ENCODE measurements around the gene SLC39A11.
"Not testable (repeated sequence)": the region's sequence is repeated elsewhere in the genome, so short reads cannot be mapped to it uniquely, and the experiment has no call there.

Gene SLC39A11

GRCh38 chr17:72654706-72655105, 437.8 kb downstream of the SLC39A11 start:
- DNase-seq (ENCODE audit: low spot score), result no peak

GRCh38 chr17:72651988-72652387, 440.5 kb downstream of the SLC39A11 start:
- DNase-seq (ENCODE audit: low spot score), result no peak

GRCh38 chr17:72648702-72649101, 443.8 kb downstream of the SLC39A11 start:
- DNase-seq (ENCODE audit: low spot score), result no peak

DNA sequence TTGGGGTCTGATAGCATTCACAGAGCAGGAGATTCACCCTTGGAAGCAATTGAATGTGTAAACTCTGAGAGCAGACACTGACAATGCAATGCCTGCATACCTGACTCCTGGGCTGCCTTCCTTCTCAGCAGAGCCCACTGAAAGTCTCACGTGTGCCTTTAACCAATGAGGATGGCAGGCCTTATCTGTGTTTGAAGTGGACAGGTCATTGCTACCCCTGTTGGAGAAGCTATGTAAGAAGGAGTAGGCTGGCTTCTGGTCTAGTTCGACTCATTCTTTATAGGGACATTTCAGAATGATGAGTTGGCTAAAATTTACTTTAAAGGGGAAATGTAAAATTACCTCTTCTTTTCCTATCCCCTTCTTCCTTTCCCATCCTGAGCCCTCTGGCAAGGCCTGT, 446.3 kb downstream of the SLC39A11 start:
- DNase-seq (ENCODE audit: low spot score), result no peak

DNA sequence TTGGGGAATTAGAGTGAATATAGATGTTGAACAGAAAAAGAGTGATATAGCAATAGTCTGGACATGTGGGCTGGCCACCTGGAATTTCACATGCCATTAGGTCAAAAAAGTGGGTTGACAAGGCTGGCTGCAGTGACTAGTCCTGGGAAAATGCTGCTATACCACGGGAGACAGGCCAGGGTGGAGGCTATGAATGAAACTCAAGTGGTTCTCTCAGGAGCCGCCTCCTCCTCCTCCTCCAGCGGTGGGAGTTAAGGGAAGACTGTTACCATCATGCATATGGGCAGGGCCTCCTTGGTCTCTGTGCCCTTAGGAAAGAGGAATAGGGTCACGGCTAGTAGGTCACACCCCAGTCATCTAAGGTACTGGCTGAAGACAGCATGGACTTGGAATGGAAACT, 448.0 kb downstream of the SLC39A11 start:
- no peak for DNase-seq (ENCODE audit: low spot score)

- no peak for DNase-seq (ENCODE audit: low spot score)
Observed at GRCh38 chr17:72643575-72644216, 448.8 kb downstream of the SLC39A11 start.

GRCh38 chr17:72642720-72643119, 449.8 kb downstream of the SLC39A11 start:
- no peak for DNase-seq (ENCODE audit: low spot score)

DNA sequence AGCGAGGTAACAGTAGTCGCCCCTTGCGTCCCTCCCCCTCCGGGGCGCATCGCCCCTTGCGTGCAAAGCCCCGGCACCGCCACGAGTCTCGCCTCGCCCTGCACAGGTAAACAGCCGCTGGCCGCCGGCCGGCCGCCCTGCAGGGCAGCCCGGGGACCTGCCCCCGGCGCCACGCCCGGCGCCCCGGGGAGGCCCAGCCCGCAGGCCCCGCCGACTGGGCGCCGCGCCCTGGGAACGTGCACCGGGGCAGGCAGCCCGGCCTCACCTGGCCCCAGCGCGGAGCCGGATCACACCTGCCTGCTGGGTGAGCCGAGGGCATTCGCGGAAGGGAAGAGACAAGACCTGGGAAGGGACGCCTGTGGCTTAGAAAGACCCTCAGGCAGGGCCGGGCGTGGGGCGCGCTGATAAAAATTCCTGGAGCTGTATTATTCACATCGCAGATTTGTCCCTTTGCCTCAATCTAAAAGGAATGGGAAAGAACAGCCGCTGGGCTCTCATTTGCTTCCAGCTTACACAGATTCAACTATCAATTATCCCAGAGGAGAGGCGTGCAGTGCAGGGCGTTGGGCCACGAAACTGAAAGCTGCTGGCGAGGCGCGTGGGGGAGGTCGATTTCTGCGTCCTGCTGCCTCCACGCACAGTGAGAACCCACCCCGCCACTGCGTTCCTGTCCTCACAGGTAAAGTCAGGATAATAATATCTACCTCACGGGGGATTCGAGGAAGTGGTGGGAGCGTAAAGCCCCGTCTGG, 451.9 kb downstream of the SLC39A11 start:
- DNase-seq (ENCODE audit: low spot score), result no peak

- no peak for DNase-seq (ENCODE audit: low spot score)
Observed at GRCh38 chr17:72639711-72640110, 452.8 kb downstream of the SLC39A11 start.

DNA sequence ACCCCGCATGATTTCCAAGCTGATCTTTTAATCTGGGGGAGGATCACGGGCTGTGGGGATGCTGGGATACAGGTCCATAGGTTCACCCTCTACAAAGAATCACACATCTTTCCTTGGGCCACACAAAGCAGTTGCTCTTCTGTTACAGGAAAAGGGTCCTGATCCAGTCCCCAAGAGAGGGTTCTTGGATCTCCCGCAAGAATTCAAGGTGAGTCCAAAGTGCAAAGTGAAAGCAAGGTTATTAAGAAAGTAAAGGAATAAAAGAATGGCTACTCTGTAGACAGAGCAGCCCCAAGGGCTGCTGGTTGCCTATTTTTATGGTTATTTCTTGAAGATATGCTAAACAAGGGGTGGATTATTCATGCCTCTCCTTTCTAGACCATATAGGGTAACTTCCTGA, 453.6 kb downstream of the SLC39A11 start:
- DNase-seq (ENCODE audit: low spot score), result not testable (repeated sequence)

DNA sequence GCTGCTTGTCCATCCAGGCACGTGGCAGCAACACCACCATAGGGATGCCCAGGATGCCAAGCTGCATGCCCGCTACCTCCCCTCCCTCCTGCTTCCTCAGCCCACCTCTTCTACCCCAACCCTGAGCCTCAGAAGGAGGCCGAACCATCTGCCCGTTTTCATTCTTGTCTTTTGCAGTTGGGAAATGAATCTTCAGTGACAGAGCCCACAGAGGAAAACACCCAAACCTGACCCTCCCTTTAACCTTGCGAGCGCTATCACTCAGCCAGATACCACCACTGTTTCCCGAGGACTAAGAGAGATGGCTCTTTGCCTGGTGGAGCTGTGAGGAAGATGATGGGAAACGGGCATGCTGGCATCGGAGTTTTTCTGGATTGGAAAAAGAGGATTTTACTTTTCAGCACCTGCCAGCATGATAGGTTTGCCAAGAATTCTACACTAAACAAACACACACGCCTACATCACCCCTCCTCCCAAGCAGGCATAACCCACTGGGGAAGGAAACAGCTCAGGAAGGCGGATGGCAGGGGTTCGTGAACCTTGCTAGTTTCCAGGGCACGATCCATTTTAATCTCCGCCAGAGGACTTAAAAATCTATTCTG, 457.4 kb downstream of the SLC39A11 start:
- DNase-seq (ENCODE audit: low spot score), result no peak

DNA sequence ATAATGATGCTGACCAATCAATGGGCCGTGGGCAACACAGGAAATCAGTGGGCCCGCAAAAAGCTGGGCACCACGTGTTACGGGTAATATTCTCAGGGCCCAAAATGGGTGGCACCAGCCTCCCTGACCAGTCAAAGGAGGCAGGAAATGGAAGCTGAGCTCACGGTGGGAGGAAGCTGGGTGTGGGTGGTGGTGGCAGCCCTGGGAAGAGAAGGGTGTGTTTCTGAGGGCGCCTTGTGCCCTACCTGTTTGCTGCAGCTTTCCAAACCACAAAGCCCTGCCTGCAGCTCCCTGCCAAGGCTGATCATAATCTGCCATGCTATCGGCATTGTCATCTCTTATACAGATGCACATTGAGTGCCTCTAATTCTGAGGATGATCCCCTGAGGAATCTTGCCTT, 457.9 kb downstream of the SLC39A11 start:
- DNase-seq (ENCODE audit: low spot score), result no peak

DNA sequence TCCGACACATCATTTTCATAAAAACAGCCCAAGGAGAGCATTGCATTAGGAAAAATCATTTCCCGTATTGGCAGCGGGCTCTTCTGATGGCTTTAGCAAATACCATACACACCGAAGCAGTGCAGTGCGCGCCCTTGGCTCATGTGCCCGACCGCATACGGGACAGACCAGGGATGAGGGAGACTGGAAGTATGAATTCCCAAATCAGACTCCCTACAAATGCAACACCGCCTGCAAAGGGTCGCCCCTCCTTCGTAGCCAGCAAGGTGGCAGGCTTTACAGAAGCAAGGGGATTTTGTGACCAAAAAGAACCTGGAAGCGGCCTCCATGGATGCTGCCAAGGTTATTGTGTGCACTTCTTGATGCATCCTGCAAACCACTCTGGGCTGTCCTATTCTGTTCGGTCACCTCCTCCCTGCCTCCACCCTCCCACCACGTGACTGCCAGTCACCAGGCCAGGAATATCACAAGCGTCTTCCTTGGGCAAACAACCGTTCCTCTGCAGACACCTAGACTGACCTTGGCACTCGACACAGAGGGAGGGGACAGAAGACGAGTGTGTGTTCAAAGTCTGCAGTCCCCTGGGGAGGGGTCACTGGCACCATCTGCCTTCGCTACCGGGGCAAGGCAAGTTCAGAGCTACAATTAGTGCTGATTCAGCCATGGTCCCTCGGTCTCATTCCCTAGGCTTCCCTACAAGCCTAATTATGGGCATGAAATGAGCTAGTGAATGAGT, 460.4 kb downstream of the SLC39A11 start:
- DNase-seq (ENCODE audit: low spot score), result no peak

GRCh38 chr17:72631568-72631948, 460.9 kb downstream of the SLC39A11 start:
- DNase-seq (ENCODE audit: low spot score), result no peak

GRCh38 chr17:72624652-72625051, 467.8 kb downstream of the SLC39A11 start:
- DNase-seq (ENCODE audit: low spot score), result no peak

DNA sequence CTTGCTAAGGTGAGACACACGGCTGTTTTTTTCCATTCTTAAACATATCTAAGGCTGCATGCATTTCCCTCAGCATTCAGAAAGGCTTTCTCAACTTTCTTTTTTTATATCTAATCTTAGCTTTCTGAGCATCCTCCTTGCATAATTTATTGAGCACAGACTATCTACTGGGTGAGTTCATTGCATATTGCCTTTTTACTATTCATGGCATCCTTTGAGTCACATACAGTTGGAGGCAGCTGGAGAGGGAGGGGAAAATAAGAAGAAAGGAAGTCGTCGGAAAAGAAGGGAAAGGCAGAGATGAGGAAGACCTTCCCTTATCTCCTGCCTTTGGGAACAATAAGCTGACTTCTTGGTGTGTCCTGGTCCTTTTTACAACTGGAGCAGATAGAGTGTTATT, 468.3 kb downstream of the SLC39A11 start:
- no peak for DNase-seq (ENCODE audit: low spot score)

GRCh38 chr17:72622661-72623433, 469.6 kb downstream of the SLC39A11 start:
- no peak for DNase-seq (ENCODE audit: low spot score)

DNA sequence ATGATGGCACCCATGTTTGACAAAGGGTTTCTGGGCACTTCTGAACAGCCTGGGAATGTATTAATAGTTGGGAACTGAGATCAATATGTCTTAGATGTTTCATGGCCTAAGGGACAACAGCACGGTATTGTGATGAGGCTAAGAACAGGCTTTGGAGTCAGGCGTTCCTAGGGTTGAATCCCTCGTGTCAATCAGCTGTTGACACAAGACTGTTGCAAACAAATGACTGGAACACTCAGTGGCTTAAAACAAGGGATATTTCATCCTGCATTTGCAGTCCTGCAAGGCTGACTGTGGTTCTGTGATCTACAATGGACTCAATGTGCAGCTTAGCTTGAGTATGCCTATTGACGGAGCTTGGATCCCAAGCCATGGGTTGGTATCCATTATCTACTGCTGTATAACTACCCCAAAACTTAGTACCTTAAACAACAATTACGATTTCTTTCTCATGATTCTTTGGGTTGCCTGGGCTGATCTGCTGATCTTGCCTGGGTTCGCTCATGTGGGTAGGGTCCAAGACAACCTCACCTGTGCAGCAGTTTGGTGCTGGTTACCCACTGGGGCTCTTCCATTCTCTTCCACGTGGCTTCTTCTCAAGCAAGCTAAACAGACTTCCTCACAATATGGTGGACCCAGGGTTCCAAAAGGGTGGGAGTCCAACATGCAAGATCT, 472.4 kb downstream of the SLC39A11 start:
- DNase-seq (ENCODE audit: low spot score), result no peak

GRCh38 chr17:72618001-72618509, 474.4 kb downstream of the SLC39A11 start:
- DNase-seq (ENCODE audit: low spot score), result no peak

GRCh38 chr17:72617557-72617956, 474.9 kb downstream of the SLC39A11 start:
- no peak for DNase-seq (ENCODE audit: low spot score)

GRCh38 chr17:72616447-72616846, 476.0 kb downstream of the SLC39A11 start:
- DNase-seq (ENCODE audit: low spot score), result no peak
